Activated CD4-positive, alpha-beta T cell treated with anti-CD3 and anti-CD28 coated beads, Interleukin-2, amount 10 ng/mL, durations not matched to agents 24 days and 14 days (primary cell): ENCODE results near the gene ZNF835. TPM values are rescaled to one million over a fixed set of nuclear protein-coding genes. Genes with fewer than 3 reads are reported as not detected.
"Not testable (repeated sequence)": the region's sequence is repeated elsewhere in the genome, so short reads cannot be mapped to it uniquely, and the experiment has no call there.

Source experiments
- DNase-seq: peaks from one replicate; pipeline ENCODE4 v3.0.0; 2022
- H3K27ac Mint-ChIP-seq: one replicate; pipeline ENCODE4 v1.8.0; 2022; ENCODE audit warnings: mild to moderate bottlenecking, mixed read lengths
- H3K27me3 Mint-ChIP-seq: one replicate; pipeline ENCODE4 v1.8.0; 2022; ENCODE audit warnings: mixed read lengths
- H3K36me3 Mint-ChIP-seq: one replicate; pipeline ENCODE4 v1.8.0; 2022; ENCODE audit warnings: low read depth, mild to moderate bottlenecking, mixed read lengths
- H3K4me1 Mint-ChIP-seq: one replicate; pipeline ENCODE4 v1.8.0; 2021; ENCODE audit warnings: mixed read lengths
- H3K4me3 Mint-ChIP-seq: one replicate; pipeline ENCODE4 v1.8.0; 2022; ENCODE audit warnings: mild to moderate bottlenecking, moderate library complexity, mixed read lengths
- H3K9me3 Mint-ChIP-seq: one replicate; pipeline ENCODE4 v1.8.0; 2021; ENCODE audit warnings: mixed read lengths
- intact Hi-C: fragments of 100-400 bp; cut with micrococcal nuclease; formaldehyde crosslinking; loops from one replicate; pipeline ENCODE4 v1.15.1; 2023
- total RNA-seq: library from RNA; stranded (reverse); gene quantifications from 2 replicates; pipeline ENCODE4 v1.2.3, GENCODE V29; 2022

ZNF835 gene
- total RNA-seq, 1 donor from 2014 or later, result 0.40 TPM

DNA sequence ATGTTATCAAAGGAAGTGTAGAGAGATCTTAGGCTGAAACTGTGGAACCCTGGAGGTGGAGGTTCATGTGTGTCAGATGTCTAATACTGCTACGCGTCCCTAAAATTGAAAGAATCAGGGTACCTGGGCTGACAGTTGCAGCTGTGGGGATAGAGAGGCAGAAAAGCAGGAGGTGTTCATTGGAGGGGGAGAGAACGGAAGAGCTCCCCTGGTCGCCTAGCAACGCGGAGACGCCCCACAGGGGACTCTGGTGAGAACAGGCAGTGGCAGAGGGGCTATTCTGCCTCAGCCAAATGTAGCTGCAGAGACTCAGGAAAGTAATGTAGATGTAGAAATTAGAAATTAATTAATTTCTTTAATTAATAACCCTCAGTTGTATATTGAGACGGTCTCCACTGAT is 10.1 kb upstream of the ZNF835 start:
- Mint-ChIP-seq H3K27me3 (no peaks in the 10 kb centered on the region), H3K36me3 (no peaks in the 10 kb centered on the region), H3K4me1 (no peaks in the 10 kb centered on the region), H3K4me3 (no peak overlapping the region), H3K9me3 (peaks cover 18% of the 10 kb centered on the region), H3K27ac (no peak overlapping the region)
- no peak for DNase-seq
- intact Hi-C loops, result no loop called here

DNA sequence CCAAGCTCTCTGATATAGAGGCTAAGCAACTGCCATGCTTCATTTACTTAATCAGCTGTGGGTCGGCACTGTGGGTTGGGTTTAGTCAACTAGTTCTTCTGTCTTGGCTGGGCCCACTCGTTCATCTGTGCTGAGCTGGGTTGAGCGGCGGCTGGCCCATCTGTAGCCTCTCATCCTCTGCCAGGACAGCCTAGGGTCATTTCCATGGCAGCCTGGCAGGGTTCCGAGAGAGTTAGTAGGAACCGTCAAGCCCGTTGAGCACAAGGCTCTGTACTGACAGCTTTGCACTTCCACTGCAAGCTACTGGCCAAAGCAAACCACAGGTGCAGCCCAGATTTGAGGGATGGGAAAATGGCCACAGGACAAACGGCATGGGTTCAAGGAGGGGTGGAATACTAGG is 6.6 kb upstream of the ZNF835 start:
- Mint-ChIP-seq H3K27ac (no peak overlapping the region), H3K27me3 (no peaks in the 10 kb centered on the region), H3K4me3 (no peak overlapping the region), H3K4me1 (no peaks in the 10 kb centered on the region), H3K9me3 (peaks cover 19% of the 10 kb centered on the region), H3K36me3 (no peaks in the 10 kb centered on the region)
- no peak for DNase-seq
- intact Hi-C loops, result no loop called here

DNA sequence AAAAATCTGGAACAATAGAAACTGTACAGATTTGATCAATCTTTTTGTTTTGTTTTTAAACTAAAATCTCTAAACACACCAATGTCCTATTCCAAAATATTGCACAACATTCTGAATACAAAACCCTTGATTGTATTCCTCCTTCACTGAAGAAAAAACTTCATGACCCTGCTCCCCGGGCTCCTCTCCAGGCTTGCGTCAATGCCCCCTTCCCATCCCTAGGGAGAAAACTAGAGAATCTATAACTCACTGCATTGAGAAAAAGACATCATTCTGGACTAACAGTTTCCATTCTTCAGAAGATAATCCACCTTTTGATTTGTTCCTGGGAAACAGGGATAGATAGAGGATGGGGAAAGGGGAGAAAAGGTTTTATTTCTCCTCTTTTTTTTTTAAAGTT is 1.1 kb upstream of the ZNF835 start:
- H3K27me3 Mint-ChIP-seq, H3K36me3 Mint-ChIP-seq, H3K4me1 Mint-ChIP-seq, H3K27ac Mint-ChIP-seq, DNase-seq, H3K4me3 Mint-ChIP-seq, intact Hi-C loops: not testable (repeated sequence)
- H3K9me3 Mint-ChIP-seq, result peaks cover 16% of the 10 kb centered on the region

DNA sequence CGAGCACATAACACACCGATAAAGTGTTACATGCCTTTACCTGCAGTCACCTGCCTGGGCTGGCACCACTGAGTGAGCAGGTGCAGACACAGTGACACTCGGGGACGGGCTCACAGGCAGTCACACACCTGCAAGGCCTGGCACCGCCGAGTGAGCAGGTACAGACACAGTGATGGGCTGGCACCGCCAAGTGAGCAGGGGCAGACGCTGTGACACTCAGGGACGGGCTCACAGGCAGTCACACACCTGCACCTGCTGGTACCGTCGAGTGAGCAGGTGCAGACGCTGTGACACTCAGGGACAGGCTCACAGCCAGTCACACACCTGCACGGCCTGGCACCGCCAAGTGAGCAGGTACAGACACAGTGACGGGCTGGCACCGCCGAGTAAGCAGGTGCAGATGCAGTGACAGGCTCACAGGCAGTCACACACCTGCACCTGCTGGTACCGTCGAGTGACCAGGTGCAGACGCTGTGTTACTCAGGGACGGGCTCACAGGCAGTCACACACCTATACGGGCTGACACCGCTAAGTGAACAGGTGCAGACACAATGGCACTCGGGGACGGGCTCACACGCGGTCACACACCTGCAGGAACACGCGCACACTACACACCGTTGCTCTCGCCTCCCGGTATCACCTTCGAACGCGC is 470 bp downstream of the ZNF835 start:
- Mint-ChIP-seq H3K36me3 (peaks cover 3% of the 10 kb centered on the region), H3K27ac (no peak overlapping the region), H3K4me1 (no peaks in the 10 kb centered on the region), H3K4me3 (peak overlapping the region; percentile 73), H3K9me3 (peaks cover 16% of the 10 kb centered on the region), H3K27me3 (no peaks in the 10 kb centered on the region)
- no peak for DNase-seq
- intact Hi-C loops, result no loop called here

DNA sequence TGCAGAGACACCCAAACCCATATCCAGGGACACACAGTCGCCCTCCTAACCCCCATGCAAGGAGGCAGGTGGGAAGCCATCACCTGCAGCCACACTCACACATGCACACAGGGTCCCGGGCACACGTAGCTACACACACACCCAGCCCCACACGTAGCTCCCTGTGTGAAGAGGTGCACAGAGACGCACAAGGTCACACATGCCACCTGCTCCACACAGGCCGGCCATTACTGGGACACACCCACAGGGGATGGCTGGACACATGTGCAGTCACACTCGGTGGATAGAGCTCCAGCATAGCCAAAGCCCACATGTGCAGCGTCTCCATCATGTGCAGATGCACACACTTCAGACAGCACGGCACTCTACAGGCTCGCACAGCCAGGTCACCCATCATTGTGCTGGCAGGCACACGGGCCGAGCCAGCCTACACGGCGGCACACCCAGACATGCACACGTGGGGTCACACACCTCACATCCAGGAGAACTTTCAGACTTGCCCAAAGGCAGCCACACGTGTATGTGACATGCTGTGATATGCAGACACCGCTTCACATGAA is 1.1 kb downstream of the ZNF835 start:
- no peaks in the 10 kb centered on the region for H3K4me1 Mint-ChIP-seq
- no peak overlapping the region for H3K27ac Mint-ChIP-seq
- peaks cover 3% of the 10 kb centered on the region for H3K36me3 Mint-ChIP-seq
- intact Hi-C loops, result no loop called here
- peaks cover 16% of the 10 kb centered on the region for H3K9me3 Mint-ChIP-seq
- H3K4me3 Mint-ChIP-seq, result peak overlapping the region; percentile 37
- no peak for DNase-seq
- no peaks in the 10 kb centered on the region for H3K27me3 Mint-ChIP-seq

DNA sequence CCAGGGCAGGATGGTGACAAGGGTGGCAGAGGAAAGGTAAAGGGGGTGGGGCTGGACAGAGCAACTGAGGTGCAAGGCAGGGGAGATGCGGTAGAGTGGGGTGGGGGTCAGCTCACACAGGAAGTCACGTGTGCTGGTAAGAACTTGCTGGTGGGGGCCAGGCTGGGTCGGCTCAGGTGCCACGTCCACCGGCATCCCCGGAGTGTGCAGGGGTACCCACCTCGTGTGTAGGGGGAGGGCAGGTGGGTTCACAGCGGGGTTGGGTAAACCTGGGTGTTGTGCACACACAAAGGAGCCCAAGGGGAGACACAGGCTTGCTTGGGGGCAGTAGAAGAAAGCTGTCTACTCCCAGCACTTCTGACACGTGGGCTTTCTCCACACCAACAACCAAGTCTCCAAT is 2.9 kb downstream of the ZNF835 start:
- H3K9me3 Mint-ChIP-seq, result peaks cover 12% of the 10 kb centered on the region
- H3K36me3 Mint-ChIP-seq, result peaks cover 3% of the 10 kb centered on the region
- H3K4me1 Mint-ChIP-seq, result no peaks in the 10 kb centered on the region
- intact Hi-C loops, result no loop called here
- no peak overlapping the region for H3K27ac Mint-ChIP-seq
- H3K4me3 Mint-ChIP-seq, result no peak overlapping the region
- H3K27me3 Mint-ChIP-seq, result no peaks in the 10 kb centered on the region
- no peak for DNase-seq

DNA sequence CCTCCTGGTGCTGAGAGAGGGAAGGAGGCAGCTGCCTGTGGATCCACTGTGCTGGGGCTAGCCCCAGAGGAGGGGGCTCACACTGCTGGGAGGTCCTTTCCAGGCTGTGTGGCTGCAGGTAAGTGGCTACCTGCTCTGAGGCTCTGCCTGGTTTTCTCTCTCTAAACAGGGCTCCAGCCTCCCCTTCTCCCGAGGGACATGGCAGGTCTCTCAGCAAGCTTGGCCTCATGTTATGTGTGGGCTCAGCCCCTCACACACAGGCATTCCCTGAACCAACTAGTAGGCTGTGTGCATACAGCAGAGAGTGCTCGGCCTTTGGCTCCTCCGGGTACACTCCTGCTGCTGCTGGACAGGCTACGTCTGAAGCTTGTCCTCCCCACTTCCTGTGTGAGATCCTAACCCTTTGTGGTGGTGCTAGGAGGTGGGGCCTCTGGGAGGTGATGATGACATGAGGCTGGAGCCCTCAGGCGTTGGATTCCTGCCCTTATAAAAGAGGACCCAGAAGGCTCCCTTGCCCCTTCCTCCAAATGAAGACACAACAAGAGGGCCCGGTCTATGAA is 4.2 kb downstream of the ZNF835 start:
- Mint-ChIP-seq H3K9me3 (peaks cover 14% of the 10 kb centered on the region), H3K4me1 (no peaks in the 10 kb centered on the region), H3K36me3 (peaks cover 3% of the 10 kb centered on the region), H3K27ac (no peak overlapping the region), H3K4me3 (no peak overlapping the region), H3K27me3 (no peaks in the 10 kb centered on the region)
- intact Hi-C loops, result no loop called here
- DNase-seq, result no peak

DNA sequence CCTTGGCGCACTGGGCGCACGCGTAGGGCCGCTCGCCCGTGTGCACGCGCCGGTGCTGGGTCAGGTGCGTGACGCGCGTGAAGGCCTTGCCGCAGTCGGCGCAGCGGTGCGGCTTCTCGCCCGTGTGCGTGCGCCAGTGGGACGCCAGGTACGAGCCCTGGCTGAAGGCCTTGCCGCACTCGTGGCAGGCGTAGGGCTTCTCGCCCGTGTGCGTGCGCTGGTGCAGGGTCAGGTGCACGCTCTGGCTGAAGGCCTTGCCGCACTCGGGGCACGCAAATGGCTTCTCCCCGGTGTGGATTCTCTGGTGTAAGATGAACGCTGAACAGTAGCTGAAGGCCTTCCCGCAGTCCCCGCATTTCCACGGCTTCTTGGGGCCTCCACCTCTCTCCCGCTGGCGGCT is 7.0 kb downstream of the ZNF835 start:
- no peak overlapping the region for H3K27ac Mint-ChIP-seq
- no peak for DNase-seq
- no peaks in the 10 kb centered on the region for H3K4me1 Mint-ChIP-seq
- H3K4me3 Mint-ChIP-seq, result no peak overlapping the region
- intact Hi-C loops, result no loop called here
- peaks cover 10% of the 10 kb centered on the region for H3K9me3 Mint-ChIP-seq
- H3K27me3 Mint-ChIP-seq, result no peaks in the 10 kb centered on the region
- H3K36me3 Mint-ChIP-seq, result no peaks in the 10 kb centered on the region

DNA sequence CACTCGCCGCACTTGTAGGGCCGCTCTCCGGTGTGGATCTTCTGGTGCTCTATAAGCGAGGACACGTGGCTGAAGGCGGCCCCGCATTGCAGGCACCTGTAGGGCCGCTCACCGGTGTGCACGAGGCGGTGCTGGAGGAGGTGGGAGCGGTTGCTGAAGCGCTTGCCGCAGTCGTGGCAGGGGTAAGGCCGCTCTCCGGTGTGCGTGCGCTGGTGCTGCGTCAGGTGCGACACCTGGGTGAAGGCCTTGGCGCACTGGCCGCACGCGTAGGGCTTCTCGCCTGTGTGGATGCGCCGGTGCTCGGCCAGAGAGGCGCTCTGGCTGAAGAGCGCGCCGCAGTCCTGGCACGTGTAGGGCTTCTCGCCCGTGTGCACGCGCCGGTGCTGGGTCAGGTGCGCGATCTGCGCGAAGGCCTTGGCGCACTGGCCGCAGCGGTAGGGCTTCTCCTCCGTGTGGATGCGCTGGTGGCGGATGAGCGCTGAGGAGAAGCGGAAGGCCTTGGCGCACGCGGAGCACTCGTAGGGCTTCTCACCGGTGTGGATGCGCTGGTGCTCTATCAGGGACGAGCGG is 7.5 kb downstream of the ZNF835 start:
- H3K27ac Mint-ChIP-seq, result no peak overlapping the region
- no peaks in the 10 kb centered on the region for H3K27me3 Mint-ChIP-seq
- no peak overlapping the region for H3K4me3 Mint-ChIP-seq
- peaks cover 15% of the 10 kb centered on the region for H3K9me3 Mint-ChIP-seq
- DNase-seq, result no peak
- H3K4me1 Mint-ChIP-seq, result no peaks in the 10 kb centered on the region
- intact Hi-C loops, result no loop called here
- H3K36me3 Mint-ChIP-seq, result no peaks in the 10 kb centered on the region

DNA sequence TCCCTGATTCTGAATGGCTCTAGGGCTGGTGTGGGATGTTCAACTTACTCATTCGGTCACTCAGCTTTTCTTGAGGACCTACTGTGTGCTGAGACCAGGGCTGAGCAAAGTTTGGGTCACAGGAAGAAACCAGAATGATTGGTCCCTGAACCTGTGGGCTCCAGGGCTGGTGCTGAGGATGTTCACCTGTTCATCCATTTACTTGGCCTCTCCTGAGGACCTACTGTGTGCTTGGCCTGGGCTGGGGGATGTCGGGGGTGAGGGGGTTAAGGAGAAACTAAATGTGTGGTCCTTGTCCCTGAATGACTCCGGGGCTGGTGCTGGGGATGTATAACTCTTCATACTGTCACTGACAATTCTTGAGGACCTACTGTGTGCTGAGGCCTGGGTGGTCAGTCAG is 10.3 kb downstream of the ZNF835 start:
- Mint-ChIP-seq H3K4me3 (no peak overlapping the region), H3K36me3 (no peaks in the 10 kb centered on the region), H3K27me3 (no peaks in the 10 kb centered on the region), H3K9me3 (peaks cover 12% of the 10 kb centered on the region), H3K27ac (no peak overlapping the region), H3K4me1 (no peaks in the 10 kb centered on the region)
- intact Hi-C loops, result no loop called here
- no peak for DNase-seq

DNA sequence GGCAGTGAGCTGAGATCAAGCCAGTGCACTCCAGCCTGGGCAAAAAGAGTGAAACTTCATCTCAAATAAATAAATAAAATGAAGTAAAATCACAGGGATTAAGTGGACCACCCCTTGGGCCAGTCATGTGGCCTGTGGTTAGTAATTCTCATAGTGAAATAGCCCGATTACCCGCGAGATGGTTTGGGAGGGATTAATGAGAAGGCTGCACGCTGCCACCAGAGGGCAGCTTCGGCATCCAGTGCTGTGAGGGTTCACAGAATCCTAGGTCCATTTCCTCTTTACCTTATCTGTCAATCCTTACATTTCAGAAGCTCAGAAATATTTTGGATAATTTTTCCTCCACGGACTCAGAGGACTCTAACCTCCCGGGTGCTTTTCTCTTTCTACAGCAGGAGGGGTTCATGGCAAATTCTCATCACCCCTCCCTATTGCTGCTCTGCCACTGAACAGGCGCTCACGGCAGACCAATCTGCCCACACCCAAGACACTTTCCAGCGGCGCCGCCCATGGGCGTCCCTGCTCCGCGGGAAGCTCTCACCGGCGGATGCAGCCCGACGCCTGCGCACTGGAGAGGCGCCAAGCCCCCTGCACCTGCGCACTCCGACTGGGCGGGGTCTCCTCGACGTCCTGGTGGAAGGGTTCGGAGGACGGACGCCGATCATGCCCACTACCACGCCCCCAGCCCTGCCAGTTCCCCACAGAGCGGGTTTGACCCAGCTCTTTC is 11.0 kb downstream of the ZNF835 start:
- H3K4me3 Mint-ChIP-seq, result no peak overlapping the region
- no peaks in the 10 kb centered on the region for H3K27me3 Mint-ChIP-seq
- no peak for DNase-seq
- H3K36me3 Mint-ChIP-seq, result no peaks in the 10 kb centered on the region
- no peak overlapping the region for H3K27ac Mint-ChIP-seq
- H3K4me1 Mint-ChIP-seq, result no peaks in the 10 kb centered on the region
- intact Hi-C loops, result no loop called here
- peaks cover 16% of the 10 kb centered on the region for H3K9me3 Mint-ChIP-seq

DNA sequence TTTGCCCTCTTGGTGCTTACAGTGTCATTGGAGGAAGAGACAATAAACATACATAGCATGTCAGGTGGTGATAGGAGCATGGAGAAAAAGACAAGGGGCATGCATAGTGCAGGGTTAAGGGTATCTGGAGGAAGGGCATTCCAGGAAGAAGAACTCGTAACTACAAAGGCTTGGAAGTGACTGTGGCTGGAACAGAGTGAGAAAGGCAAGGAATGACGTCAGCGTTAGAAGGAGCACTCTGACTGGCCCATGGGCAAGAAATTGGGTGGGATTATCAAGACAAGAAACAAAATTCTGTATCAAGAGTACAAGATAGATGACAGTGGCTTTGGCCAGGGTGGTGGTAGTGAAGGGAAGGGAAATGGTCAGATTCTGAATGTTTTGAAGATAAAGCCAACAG is 17.4 kb downstream of the ZNF835 start:
- DNase-seq, result no peak
- H3K4me1 Mint-ChIP-seq, result no peaks in the 10 kb centered on the region
- H3K9me3 Mint-ChIP-seq, result peaks cover 32% of the 10 kb centered on the region
- H3K4me3 Mint-ChIP-seq, result no peak overlapping the region
- intact Hi-C loops, result no loop called here
- peaks cover 1% of the 10 kb centered on the region for H3K36me3 Mint-ChIP-seq
- no peaks in the 10 kb centered on the region for H3K27me3 Mint-ChIP-seq
- no peak overlapping the region for H3K27ac Mint-ChIP-seq

DNA sequence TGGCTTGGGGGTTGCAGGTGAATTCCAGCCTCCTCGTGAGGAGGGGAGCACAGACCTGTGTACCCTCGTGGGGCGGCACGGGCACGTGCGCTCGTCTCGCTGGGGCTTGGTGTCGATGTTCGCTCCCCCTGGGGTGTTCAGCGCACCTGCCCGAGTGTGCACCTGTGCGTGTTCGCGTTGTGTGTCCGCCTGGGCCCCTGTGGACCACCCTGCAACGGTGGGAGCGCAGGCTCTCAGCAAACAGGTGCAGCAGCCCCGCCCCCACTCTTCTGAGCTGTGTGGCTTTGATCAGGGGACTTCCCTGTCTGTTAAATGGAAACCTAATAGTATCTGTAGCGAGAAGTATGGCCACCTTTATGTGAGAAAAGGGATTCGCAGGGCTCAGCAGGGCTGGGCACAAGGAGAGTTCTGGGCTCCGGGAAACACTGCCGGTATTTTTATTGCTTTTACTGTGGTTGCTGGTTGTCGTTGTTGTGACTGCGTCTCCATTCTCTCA is 28.0 kb downstream of the ZNF835 start:
- intact Hi-C loops, result no loop called here
- no peaks in the 10 kb centered on the region for H3K4me1 Mint-ChIP-seq
- H3K4me3 Mint-ChIP-seq, result no peak overlapping the region
- H3K9me3 Mint-ChIP-seq, result peaks cover 32% of the 10 kb centered on the region
- H3K27ac Mint-ChIP-seq, result no peak overlapping the region
- no peaks in the 10 kb centered on the region for H3K27me3 Mint-ChIP-seq
- peaks cover 9% of the 10 kb centered on the region for H3K36me3 Mint-ChIP-seq
- no peak for DNase-seq
